ENCODE data around the gene NDUFB11. TPM values are rescaled to one million over a fixed set of nuclear protein-coding genes. Genes with fewer than 3 reads are reported as not detected.

The NDUFB11 gene
- total and polyA plus RNA-seq, 5 donors from 2014 or later = 50.3 to 190 (median 179) TPM

GRCh38 chrX:47187106-47187677 is 42.7 kb upstream of the NDUFB11 start:
- ATAC-seq (ENCODE audit: low read depth in 2 of 2) = no peak
- no peaks in the 10 kb centered on the region for H3K9me3 Mint-ChIP-seq
- no peaks in the 10 kb centered on the region for H3K9me3 ChIP-seq (ENCODE audit: control insufficient read depth in 2 of 2, low read length in 2 of 2)
- H3K4me3 ChIP-seq (ENCODE audit: low read depth, low read length) = no peak overlapping the region
- H3K27ac Mint-ChIP-seq = no peak overlapping the region
- no peak for DNase-seq
- peaks cover 12% of the 10 kb centered on the region for H3K4me1 ChIP-seq (ENCODE audit: control insufficient read depth, insufficient read depth, low read length, poor library complexity, severe bottlenecking)
- H3K27me3 Mint-ChIP-seq = no peaks in the 10 kb centered on the region
- H3K36me3 Mint-ChIP-seq = peaks cover 4% of the 10 kb centered on the region
- H3K36me3 ChIP-seq (ENCODE audit: control insufficient read depth, insufficient read depth, low read length) = peaks cover 20% of the 10 kb centered on the region
- H3K27me3 ChIP-seq (ENCODE audit: control insufficient read depth, insufficient read depth, low read length) = no peaks in the 10 kb centered on the region
- H3K4me1 Mint-ChIP-seq = peaks cover 0 to 20% (median 12%) of the 10 kb centered on the region in 4 donors
- H3K27ac ChIP-seq (ENCODE audit: insufficient read depth, low read length, poor library complexity, severe bottlenecking) = no peak overlapping the region
- no peak overlapping the region for H3K4me3 Mint-ChIP-seq

GRCh38 chrX:47186096-47186740 is 41.7 kb upstream of the NDUFB11 start:
- Mint-ChIP-seq H3K4me1 (peaks cover 0 to 13% (median 7%) of the 10 kb centered on the region in 4 donors), H3K9me3 (no peaks in the 10 kb centered on the region), H3K36me3 (peaks cover 4% of the 10 kb centered on the region), H3K4me3 (no peak overlapping the region), H3K27ac (no peak overlapping the region), H3K27me3 (no peaks in the 10 kb centered on the region)
- Histone ChIP-seq H3K27ac (ENCODE audit: insufficient read depth, low read length, poor library complexity, severe bottlenecking) (no peak overlapping the region), H3K27me3 (ENCODE audit: control insufficient read depth, insufficient read depth, low read length) (no peaks in the 10 kb centered on the region), H3K4me1 (ENCODE audit: control insufficient read depth, insufficient read depth, low read length, poor library complexity, severe bottlenecking) (peaks cover 5% of the 10 kb centered on the region), H3K9me3 (ENCODE audit: control insufficient read depth in 2 of 2, low read length in 2 of 2) (no peaks in the 10 kb centered on the region), H3K36me3 (ENCODE audit: control insufficient read depth, insufficient read depth, low read length) (peaks cover 29% of the 10 kb centered on the region), H3K4me3 (ENCODE audit: low read depth, low read length) (no peak overlapping the region)
- ATAC-seq (ENCODE audit: low read depth in 2 of 2) (no peak), DNase-seq (no peak)

- Histone ChIP-seq H3K9me3 (ENCODE audit: control insufficient read depth in 2 of 2, low read length in 2 of 2) (no peaks in the 10 kb centered on the region), H3K27ac (ENCODE audit: insufficient read depth, low read length, poor library complexity, severe bottlenecking) (no peak overlapping the region), H3K27me3 (ENCODE audit: control insufficient read depth, insufficient read depth, low read length) (no peaks in the 10 kb centered on the region), H3K36me3 (ENCODE audit: control insufficient read depth, insufficient read depth, low read length) (peaks cover 36% of the 10 kb centered on the region), H3K4me3 (ENCODE audit: low read depth, low read length) (no peak overlapping the region), H3K4me1 (ENCODE audit: control insufficient read depth, insufficient read depth, low read length, poor library complexity, severe bottlenecking) (no peaks in the 10 kb centered on the region)
- Mint-ChIP-seq H3K4me1 (peaks cover 0 to 5% (median under 1%) of the 10 kb centered on the region in 4 donors), H3K27ac (no peak overlapping the region), H3K27me3 (no peaks in the 10 kb centered on the region), H3K9me3 (no peaks in the 10 kb centered on the region), H3K4me3 (no peak overlapping the region), H3K36me3 (peaks cover 4% of the 10 kb centered on the region)
- ATAC-seq (ENCODE audit: low read depth in 2 of 2) = no peak
- DNase-seq = no peak
These were observed 40.7 kb upstream of the NDUFB11 start for GRCh38 chrX:47185241-47185640.

GRCh38 chrX:47184486-47184885 is 40.0 kb upstream of the NDUFB11 start:
- no peak overlapping the region for H3K4me3 ChIP-seq (ENCODE audit: low read depth, low read length)
- no peak overlapping the region for H3K27ac ChIP-seq (ENCODE audit: insufficient read depth, low read length, poor library complexity, severe bottlenecking)
- no peaks in the 10 kb centered on the region for H3K9me3 ChIP-seq (ENCODE audit: control insufficient read depth in 2 of 2, low read length in 2 of 2)
- DNase-seq (no peak), ATAC-seq (ENCODE audit: low read depth in 2 of 2) (no peak)
- no peaks in the 10 kb centered on the region for H3K27me3 ChIP-seq (ENCODE audit: control insufficient read depth, insufficient read depth, low read length)
- Mint-ChIP-seq H3K4me3 (no peak overlapping the region), H3K27me3 (no peaks in the 10 kb centered on the region), H3K36me3 (peaks cover 4% of the 10 kb centered on the region), H3K27ac (no peak overlapping the region), H3K4me1 (peaks cover 0 to 5% (median 0%) of the 10 kb centered on the region in 4 donors), H3K9me3 (no peaks in the 10 kb centered on the region)
- no peaks in the 10 kb centered on the region for H3K4me1 ChIP-seq (ENCODE audit: control insufficient read depth, insufficient read depth, low read length, poor library complexity, severe bottlenecking)
- H3K36me3 ChIP-seq (ENCODE audit: control insufficient read depth, insufficient read depth, low read length) = peaks cover 36% of the 10 kb centered on the region

DNA sequence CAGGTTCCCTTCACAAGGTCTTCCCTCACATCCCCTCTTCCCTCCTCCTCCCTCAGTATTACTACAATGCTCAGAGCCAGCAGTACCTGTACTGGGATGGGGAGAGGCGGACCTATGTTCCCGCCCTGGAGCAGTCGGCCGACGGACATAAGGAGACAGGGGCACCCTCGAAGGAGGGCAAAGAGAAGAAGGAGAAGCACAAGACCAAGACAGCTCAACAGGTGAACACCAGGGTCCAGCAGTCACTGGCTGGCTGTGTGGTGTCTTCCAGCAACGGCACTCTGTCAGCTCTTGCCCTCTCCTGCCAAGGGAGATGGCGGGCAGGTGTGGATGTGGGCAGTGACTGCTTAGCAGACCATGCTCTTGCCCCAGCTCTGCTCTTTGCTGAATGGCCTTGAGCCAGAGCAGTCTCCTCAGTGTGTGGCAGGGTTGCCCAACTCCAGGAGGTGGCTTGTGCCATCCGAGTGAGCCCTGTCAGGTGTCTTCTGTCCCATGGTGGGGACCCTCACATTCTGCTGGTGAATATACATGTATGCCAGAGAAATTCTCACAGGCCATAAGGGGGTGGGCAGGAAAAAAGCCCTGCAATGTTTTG is 37.7 kb upstream of the NDUFB11 start:
- no peak for DNase-seq
- no peak overlapping the region for H3K27ac Mint-ChIP-seq
- no peaks in the 10 kb centered on the region for H3K4me1 Mint-ChIP-seq
- Histone ChIP-seq H3K4me3 (ENCODE audit: low read depth, low read length) (no peak overlapping the region), H3K4me1 (ENCODE audit: control insufficient read depth, insufficient read depth, low read length, poor library complexity, severe bottlenecking) (no peaks in the 10 kb centered on the region), H3K9me3 (ENCODE audit: control insufficient read depth in 2 of 2, low read length in 2 of 2) (no peaks in the 10 kb centered on the region), H3K27me3 (ENCODE audit: control insufficient read depth, insufficient read depth, low read length) (no peaks in the 10 kb centered on the region), H3K27ac (ENCODE audit: insufficient read depth, low read length, poor library complexity, severe bottlenecking) (no peak overlapping the region), H3K36me3 (ENCODE audit: control insufficient read depth, insufficient read depth, low read length) (peaks cover 53% of the 10 kb centered on the region)
- ATAC-seq (ENCODE audit: low read depth in 2 of 2) = no peak
- peaks cover 0 to 1% (median 0%) of the 10 kb centered on the region in 7 donors for H3K9me3 Mint-ChIP-seq
- H3K27me3 Mint-ChIP-seq = no peaks in the 10 kb centered on the region
- H3K4me3 Mint-ChIP-seq = no peak overlapping the region
- H3K36me3 Mint-ChIP-seq = peaks cover 14% of the 10 kb centered on the region

- Mint-ChIP-seq H3K27ac (no peak overlapping the region), H3K4me3 (no peak overlapping the region), H3K9me3 (peaks cover 0 to 1% (median 0%) of the 10 kb centered on the region in 7 donors), H3K36me3 (peaks cover 14% of the 10 kb centered on the region), H3K27me3 (no peaks in the 10 kb centered on the region), H3K4me1 (no peaks in the 10 kb centered on the region)
- Histone ChIP-seq H3K27ac (ENCODE audit: insufficient read depth, low read length, poor library complexity, severe bottlenecking) (no peak overlapping the region), H3K4me1 (ENCODE audit: control insufficient read depth, insufficient read depth, low read length, poor library complexity, severe bottlenecking) (no peaks in the 10 kb centered on the region), H3K36me3 (ENCODE audit: control insufficient read depth, insufficient read depth, low read length) (peaks cover 58% of the 10 kb centered on the region), H3K4me3 (ENCODE audit: low read depth, low read length) (no peak overlapping the region), H3K27me3 (ENCODE audit: control insufficient read depth, insufficient read depth, low read length) (no peaks in the 10 kb centered on the region), H3K9me3 (ENCODE audit: control insufficient read depth in 2 of 2, low read length in 2 of 2) (no peaks in the 10 kb centered on the region)
- ATAC-seq (ENCODE audit: low read depth in 2 of 2) (no peak), DNase-seq (no peak)
These were observed 36.8 kb upstream of the NDUFB11 start for GRCh38 chrX:47181301-47181700.

DNA sequence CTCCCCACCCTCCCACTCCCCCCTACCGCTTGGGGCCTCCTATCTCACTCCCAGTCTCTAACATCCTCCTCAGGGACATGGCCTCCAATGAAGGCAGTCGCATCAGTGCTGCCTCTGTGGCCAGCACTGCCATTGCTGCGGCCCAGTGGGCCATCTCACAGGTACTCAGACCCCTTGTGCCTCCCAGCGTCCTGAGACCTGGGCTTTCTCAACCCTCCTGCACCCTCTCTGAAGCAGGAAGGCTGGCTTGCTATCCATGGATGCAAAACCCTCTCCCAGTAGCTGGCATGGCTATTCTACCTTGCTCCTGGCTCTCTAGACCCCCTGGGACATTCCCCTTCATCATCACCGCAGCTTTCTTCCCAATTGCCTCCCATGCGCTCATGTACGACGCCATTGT is 35.8 kb upstream of the NDUFB11 start:
- H3K9me3 Mint-ChIP-seq = peaks cover 0 to 1% (median 0%) of the 10 kb centered on the region in 7 donors
- no peaks in the 10 kb centered on the region for H3K4me1 ChIP-seq (ENCODE audit: control insufficient read depth, insufficient read depth, low read length, poor library complexity, severe bottlenecking)
- peaks cover 56% of the 10 kb centered on the region for H3K36me3 ChIP-seq (ENCODE audit: control insufficient read depth, insufficient read depth, low read length)
- no peak overlapping the region for H3K27ac Mint-ChIP-seq
- ATAC-seq (ENCODE audit: low read depth in 2 of 2) (no peak), DNase-seq (no peak)
- H3K4me1 Mint-ChIP-seq = no peaks in the 10 kb centered on the region
- no peak overlapping the region for H3K4me3 Mint-ChIP-seq
- no peaks in the 10 kb centered on the region for H3K9me3 ChIP-seq (ENCODE audit: control insufficient read depth in 2 of 2, low read length in 2 of 2)
- no peak overlapping the region for H3K27ac ChIP-seq (ENCODE audit: insufficient read depth, low read length, poor library complexity, severe bottlenecking)
- no peaks in the 10 kb centered on the region for H3K27me3 ChIP-seq (ENCODE audit: control insufficient read depth, insufficient read depth, low read length)
- peaks cover 10% of the 10 kb centered on the region for H3K36me3 Mint-ChIP-seq
- H3K4me3 ChIP-seq (ENCODE audit: low read depth, low read length) = no peak overlapping the region
- no peaks in the 10 kb centered on the region for H3K27me3 Mint-ChIP-seq

GRCh38 chrX:47179928-47180255 is 35.4 kb upstream of the NDUFB11 start:
- peaks cover 10% of the 10 kb centered on the region for H3K36me3 Mint-ChIP-seq

More at GRCh38 chrX:47179928-47180255, 35.4 kb upstream of the NDUFB11 start:
- Histone ChIP-seq H3K27me3 (ENCODE audit: control insufficient read depth, insufficient read depth, low read length) (no peaks in the 10 kb centered on the region), H3K9me3 (ENCODE audit: control insufficient read depth in 2 of 2, low read length in 2 of 2) (no peaks in the 10 kb centered on the region), H3K4me1 (ENCODE audit: control insufficient read depth, insufficient read depth, low read length, poor library complexity, severe bottlenecking) (no peaks in the 10 kb centered on the region), H3K4me3 (ENCODE audit: low read depth, low read length) (no peak overlapping the region), H3K36me3 (ENCODE audit: control insufficient read depth, insufficient read depth, low read length) (peaks cover 59% of the 10 kb centered on the region), H3K27ac (ENCODE audit: insufficient read depth, low read length, poor library complexity, severe bottlenecking) (no peak overlapping the region)
- H3K9me3 Mint-ChIP-seq = peaks cover 0 to 1% (median 0%) of the 10 kb centered on the region in 7 donors
- no peaks in the 10 kb centered on the region for H3K4me1 Mint-ChIP-seq
- DNase-seq (no peak), ATAC-seq (ENCODE audit: low read depth in 2 of 2) (no peak)
- no peaks in the 10 kb centered on the region for H3K27me3 Mint-ChIP-seq
- H3K27ac Mint-ChIP-seq = no peak overlapping the region
- no peak overlapping the region for H3K4me3 Mint-ChIP-seq

All from CD4-positive, CD25-positive, alpha-beta regulatory T cell (primary cell).